Activated gamma-delta T cell treated with anti-CD3 and anti-CD28 coated beads, Interleukin-2, amount 50 U/mL, for 16 hours (primary cell): ENCODE data around the gene SFXN2.
"Not testable (repeated sequence)": the region's sequence is repeated elsewhere in the genome, so short reads cannot be mapped to it uniquely, and the experiment has no call there.

ENCODE experiments used
- DNase-seq: peaks from one replicate; pipeline ENCODE4 v3.0.0-alpha.2; 2020; ENCODE audit warnings: low read depth

SFXN2 gene

GRCh38 chr10:102679596-102679995 lies 34.8 kb upstream of the SFXN2 start:
- no peak for DNase-seq

DNA sequence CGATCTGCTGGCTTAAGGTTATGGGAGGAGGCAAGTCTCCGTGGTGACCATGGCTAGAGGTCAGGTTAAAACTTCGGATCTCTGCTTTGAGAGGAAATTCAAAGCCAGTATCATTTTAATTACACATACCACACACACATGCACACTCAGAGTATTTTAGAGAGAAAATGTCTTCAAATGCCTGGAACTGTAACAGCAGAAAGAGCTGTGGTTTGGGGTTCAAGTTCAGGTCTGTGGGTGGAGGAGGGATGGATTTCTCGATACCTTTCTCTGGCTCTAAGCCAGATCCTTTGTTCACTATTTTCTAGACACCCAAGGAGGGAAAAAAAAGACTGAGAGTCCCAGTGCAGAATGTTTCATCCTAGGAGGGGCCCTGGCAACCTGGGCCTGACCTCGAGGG lies 32.7 kb upstream of the SFXN2 start:
- no peak for DNase-seq

GRCh38 chr10:102682416-102682815 lies 32.0 kb upstream of the SFXN2 start:
- DNase-seq = no peak

- DNase-seq = no peak
These were observed 31.5 kb upstream of the SFXN2 start for GRCh38 chr10:102682981-102683380.

DNA sequence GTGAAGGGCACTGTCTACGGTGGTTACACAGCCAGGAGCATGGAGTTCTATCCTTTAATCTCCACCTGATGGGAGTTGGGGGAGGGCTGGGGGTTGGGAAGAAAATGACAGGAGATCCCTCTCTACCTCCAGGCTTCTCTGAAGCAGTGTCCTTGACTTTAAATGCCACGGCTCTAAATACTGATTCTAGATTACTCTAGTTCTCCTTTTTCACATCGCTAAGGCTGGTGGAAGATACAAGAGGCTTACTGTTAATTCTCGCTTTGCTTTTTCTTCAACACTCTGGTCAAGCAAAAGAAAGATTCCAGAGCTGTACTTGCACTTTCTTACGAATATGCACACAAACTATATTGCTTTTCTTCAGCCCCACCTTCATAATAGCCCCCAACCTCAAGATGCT lies 30.7 kb upstream of the SFXN2 start:
- no peak for DNase-seq

GRCh38 chr10:102691285-102692066 lies 23.0 kb upstream of the SFXN2 start:
- no peak for DNase-seq

- DNase-seq = not testable (repeated sequence)
These were observed 19.0 kb upstream of the SFXN2 start for GRCh38 chr10:102695401-102695800.

- no peak for DNase-seq
These were observed 17.7 kb upstream of the SFXN2 start for GRCh38 chr10:102696736-102697135.

DNA sequence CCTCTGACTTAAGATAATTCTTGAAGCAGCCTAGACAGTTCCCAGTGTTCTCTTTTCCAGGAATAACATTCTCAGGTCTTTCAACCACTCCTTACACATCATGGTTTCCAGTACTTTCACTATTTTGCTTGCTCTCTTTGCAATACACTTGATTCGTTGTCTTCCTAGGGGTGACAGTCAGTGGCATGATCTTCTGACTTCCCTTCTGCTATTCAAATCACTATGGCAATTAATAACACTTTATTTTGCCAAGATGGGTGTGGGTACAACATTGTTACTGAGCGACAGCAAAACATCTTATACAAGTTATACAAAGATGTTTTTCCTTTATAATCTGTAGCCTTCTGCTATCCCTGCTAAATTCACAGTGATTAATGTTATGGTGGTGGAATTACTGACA lies 15.5 kb upstream of the SFXN2 start:
- no peak for DNase-seq

GRCh38 chr10:102701272-102701671 lies 13.2 kb upstream of the SFXN2 start:
- no peak for DNase-seq

DNA sequence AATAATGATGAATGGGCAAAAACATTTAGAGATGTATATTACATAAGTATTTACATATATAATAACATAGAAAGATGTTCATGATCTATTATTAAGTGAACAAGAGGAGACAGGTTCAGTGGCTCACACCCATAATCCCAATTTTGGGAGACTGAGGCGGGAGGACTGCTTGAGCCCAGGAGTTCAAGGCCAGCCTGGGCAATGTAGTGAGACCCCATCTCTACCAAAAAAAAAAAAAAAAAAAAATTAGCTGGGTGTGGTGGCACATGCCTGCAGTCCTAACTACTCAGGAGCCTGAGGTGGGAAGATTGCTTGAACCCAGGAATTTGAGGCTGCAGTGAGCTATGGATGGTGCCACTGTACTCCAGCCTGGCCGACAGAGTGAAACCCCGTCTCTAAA lies 12.6 kb upstream of the SFXN2 start:
- DNase-seq = no peak

GRCh38 chr10:102702742-102703141 lies 11.7 kb upstream of the SFXN2 start:
- no peak for DNase-seq

DNA sequence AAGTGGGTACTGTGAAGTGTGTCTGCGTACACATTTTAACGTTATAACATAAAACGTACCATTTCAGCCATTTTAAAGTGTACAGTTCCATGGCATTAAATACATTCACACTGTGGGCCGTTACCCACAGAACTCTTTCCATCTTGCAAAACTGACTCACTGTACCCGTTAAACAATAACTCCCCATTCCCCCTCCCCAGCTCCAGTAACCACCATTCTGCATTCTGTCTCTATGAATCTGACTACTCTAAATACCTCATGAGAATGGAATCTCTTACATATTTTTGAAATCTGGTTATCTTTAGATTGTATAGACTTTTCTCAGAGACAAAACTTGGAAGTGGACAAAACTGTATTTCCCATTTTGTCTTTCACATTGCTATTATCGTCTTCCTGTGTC lies 9.5 kb upstream of the SFXN2 start:
- DNase-seq = no peak

- DNase-seq = no peak
These were observed 8.9 kb upstream of the SFXN2 start for GRCh38 chr10:102705531-102705930.

- no peak for DNase-seq
These were observed 3.8 kb upstream of the SFXN2 start for GRCh38 chr10:102710609-102711008.

- DNase-seq = no peak
These were observed 2.3 kb upstream of the SFXN2 start for GRCh38 chr10:102712089-102712488.

- no peak for DNase-seq
These were observed 1.4 kb upstream of the SFXN2 start for GRCh38 chr10:102712843-102713538.

DNA sequence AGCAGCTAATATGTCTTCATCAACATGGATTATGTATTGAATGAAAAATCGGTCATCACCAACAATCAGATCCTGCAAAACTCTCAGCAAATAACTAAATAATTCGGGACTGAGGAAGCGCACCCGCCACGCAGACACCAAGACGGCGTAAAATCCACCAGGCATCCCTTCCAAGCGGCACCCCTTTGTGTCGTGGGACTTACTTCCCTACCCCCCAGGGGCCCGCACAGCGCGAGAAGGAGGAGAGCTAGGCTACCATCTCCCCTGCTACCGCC lies 960 bp upstream of the SFXN2 start:
- DNase-seq = no peak

GRCh38 chr10:102713814-102714620 lies 419 bp upstream of the SFXN2 start, which contains the start of gene ARL3:
TSS of gene ARL3 (minus strand) at chr10:102714397. CDS start at chr10:102714275, 122 bp downstream.
- peak; percentile 91 for DNase-seq

DNA sequence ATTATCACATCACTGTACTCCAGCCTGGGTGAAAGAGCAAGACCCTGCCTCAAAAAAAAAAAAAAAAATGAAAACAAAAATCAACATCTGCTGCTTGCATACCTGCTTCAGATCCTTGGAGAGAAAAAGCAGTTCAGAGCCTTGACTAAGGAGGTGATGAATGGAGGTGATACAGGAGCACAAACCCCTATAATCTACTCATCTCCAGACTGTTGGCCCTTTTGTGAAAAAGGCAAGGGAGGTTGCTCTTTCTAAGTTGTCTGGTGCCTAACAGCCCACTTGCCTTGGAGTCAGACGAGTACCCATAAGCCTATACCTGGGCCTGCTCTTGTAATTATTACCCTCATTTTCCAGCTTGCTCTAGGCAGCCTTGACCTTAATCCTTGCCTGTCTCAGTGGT lies 1.4 kb downstream of the SFXN2 start:
- DNase-seq = no peak

- DNase-seq = not testable (repeated sequence)
These were observed 2.6 kb downstream of the SFXN2 start for GRCh38 chr10:102716900-102717565.

DNA sequence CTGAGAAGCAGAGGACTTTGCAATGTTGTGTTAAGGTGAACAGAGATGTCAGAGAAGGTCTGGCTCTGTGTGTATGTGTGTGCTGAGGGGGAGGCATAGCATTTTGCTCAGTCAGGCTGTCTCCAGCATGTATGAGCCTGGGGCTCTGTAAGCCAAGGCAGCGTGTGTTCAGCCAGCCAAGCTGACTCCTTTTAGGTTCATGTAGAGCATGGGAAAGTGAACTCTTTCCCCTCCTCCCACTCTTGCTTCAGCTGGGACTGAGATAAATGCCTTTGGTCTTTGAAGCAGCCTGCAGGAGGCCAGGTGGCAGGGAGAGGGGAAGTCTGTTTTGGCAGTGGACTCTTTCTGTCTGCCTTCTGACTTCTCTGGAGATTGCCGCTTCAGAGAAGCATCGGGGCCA lies 3.8 kb downstream of the SFXN2 start:
- DNase-seq = no peak
